ENCODE results near the gene ZNF700. TPM values are rescaled to one million over a fixed set of nuclear protein-coding genes. Genes with fewer than 3 reads are reported as not detected.

ZNF700 gene
- total RNA-seq, 2 experiments from 2014 or later: 13.3 to 14.5 TPM

DNA sequence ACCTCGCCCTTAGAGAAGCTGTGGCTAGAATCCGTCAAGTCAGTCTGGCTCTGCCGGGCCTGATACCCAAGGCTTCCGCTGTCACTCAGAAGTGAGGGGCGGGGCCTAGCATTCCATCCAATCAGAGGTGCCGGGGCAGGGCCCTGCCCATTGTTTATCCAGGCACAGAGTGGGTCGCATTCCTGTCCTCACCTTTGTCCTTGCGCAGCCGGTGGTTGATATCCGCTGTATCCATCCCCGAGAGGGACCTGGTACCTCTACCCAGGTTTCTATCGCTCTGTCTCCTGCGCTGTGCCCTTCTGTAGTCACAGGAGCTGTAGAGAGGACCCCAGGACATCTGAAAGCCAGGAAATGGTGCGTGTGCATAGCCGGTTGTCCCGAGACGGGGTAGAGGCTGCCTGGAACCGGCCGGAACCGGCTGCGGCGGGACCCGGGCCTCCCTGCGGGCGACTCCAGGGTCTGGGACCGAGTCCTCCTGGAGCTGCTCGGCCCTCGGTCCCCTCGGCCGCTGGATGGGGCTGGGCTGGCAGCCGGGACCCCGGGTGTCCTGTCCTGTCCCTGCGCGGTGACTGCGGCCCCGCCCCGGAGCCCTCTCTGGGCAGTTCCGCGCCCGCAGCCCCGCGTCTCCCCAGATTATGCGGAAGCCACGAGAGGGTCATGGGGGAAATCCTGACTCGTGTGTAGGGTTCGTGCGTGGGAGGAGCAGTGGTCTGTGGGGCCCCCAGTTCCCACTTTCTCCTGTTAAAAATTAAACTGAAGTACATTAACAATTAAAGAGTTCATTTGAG is 40.1 kb downstream of the ZNF700 start, which contains the start of gene ZNF763:
TSS of gene ZNF763 (plus strand) at position 183 of the 788 bp plus-strand sequence. CDS start at position 352, 169 bp downstream.
- intact Hi-C loops (cut with DNase I, micrococcal nuclease): loop anchor here (1.0 kb wide), 9 partner anchors 23 to 176 kb away; partner anchors contain the start of genes ZNF700 (in 2 of the 2), ZNF20 (in 1 of the 2), ZNF491 (in 1 of the 2) and ZNF878 (in 1 of the 2)
- CTCF ChIA-PET: interaction anchor here (0.6 to 3.5 kb wide), 11 partner anchors 9 to 175 kb away, joined by 3 to 40 read pairs (median 6); partner anchors contain the start of genes ZNF20, ZNF491 and ZNF700
- no peaks in the 10 kb centered on the region for H3K9me3 Mint-ChIP-seq (ENCODE audit: low read depth)
- H3K27me3 Mint-ChIP-seq: no peaks in the 10 kb centered on the region
- H3K36me3 Mint-ChIP-seq (ENCODE audit: low read depth): no peaks in the 10 kb centered on the region
- peak within 1 kb of the TSS; percentile 84 for H3K4me3 Mint-ChIP-seq
- POLR2A ChIA-PET: interaction anchor here (0.5 kb wide), 1 partner anchor 24 kb away, joined by 3 read pairs; no protein-coding TSS in a partner anchor
- peak; percentile 98 for ATAC-seq
- H3K27ac Mint-ChIP-seq: peak within 1 kb of the TSS; percentile 73
- peaks cover 20% of the 10 kb centered on the region for H3K4me1 Mint-ChIP-seq
- DNase-seq: peak; percentile 94

DNA sequence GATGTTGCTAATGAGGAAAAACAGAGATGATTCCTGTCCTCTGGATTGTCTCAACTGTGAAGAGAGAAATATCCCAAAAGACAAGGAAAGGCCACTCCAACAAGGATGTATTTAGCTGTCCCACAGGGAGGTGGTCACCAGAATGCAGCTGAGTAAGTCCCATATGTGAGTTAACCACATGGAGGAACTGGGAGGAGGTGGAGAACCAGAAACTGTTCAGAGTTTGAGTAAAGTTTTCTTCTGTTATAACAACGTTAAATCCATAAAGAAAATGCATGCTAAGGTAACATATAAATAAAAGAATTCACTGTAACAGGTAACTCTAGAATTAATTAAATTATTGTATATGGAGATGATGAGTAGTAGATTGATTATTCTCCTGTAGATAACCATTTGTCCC is 45.3 kb downstream of the ZNF700 start:
- ATAC-seq (no peak), DNase-seq (no peak)
- Mint-ChIP-seq H3K4me3 (no peak overlapping the region), H3K27ac (no peak overlapping the region), H3K27me3 (no peaks in the 10 kb centered on the region), H3K9me3 (ENCODE audit: low read depth) (peaks cover 4% of the 10 kb centered on the region), H3K4me1 (peaks cover 6% of the 10 kb centered on the region), H3K36me3 (ENCODE audit: low read depth) (peaks cover 3% of the 10 kb centered on the region)
- intact Hi-C loops (cut with DNase I, micrococcal nuclease): no loop called here
- POLR2A ChIA-PET: no interaction called here
- CTCF ChIA-PET: interaction anchor here (0.7 to 1.3 kb wide), 2 partner anchors 15 to 172 kb away, joined by 3 read pairs; partner anchors contain the start of gene ZNF491

DNA sequence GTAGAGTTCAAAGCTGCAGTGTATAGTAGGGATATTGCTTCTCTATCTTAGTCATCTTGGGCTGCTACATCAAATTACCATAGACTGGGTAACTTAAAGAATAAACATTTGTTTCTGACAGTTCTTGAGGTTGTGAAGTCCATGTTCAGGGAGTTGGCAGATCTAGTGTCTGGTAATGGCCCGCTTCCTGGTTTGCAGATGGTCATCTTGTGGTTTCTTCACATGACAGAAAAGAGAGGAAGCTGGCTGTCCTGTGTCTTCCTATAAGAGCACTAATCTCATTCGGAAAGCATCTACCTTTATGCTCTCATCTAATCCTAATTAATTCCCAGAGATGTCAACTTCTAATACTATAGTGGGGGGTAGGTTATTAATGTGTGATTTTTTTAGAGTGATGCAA is 46.1 kb downstream of the ZNF700 start:
- DNase-seq (no peak), ATAC-seq (no peak)
- ChIA-PET CTCF (no interaction called here), POLR2A (no interaction called here)
- Mint-ChIP-seq H3K9me3 (ENCODE audit: low read depth) (peaks cover 7% of the 10 kb centered on the region), H3K36me3 (ENCODE audit: low read depth) (peaks cover 6% of the 10 kb centered on the region), H3K4me1 (no peaks in the 10 kb centered on the region), H3K27me3 (no peaks in the 10 kb centered on the region), H3K4me3 (no peak overlapping the region), H3K27ac (no peak overlapping the region)
- intact Hi-C loops (cut with DNase I, micrococcal nuclease): no loop called here

DNA sequence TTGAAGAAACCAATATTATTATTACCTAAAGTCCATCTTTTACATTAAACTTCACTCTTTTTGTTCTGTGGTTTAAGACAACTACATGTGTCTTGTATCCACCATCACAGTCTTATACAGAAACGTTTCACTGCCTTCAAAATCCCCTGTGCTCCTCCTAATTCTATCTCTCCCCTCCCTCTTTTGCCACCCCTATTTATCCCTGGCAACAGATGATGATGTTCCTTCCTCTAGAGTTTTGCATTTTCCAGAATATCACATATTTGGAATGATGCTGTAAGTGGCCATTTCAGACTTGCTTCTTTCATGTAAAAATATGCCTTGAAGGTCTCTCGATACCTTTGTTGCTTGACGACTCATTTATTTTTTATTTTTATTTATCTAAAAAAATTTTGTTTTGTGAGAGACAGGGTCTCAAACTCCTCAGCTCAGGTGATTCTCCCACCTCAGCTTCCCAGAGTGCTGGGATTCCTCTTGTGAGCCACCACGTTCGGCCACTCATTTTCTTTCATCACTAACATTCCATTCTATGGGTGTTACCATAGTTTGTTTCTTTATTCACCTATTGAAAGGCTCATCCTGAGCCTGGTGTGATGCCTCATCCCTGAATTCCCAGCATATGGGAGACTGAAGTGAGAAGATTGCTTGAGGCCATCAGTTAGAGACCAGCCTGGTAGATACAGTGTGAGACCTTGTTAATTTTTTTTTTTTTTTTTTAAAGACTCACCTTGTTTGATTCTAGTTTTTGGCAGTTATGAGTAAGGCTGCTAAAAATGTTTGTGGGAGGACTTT is 48.3 kb downstream of the ZNF700 start:
- ChIA-PET CTCF (interaction anchor here (0.7 to 1.1 kb wide), 3 partner anchors 9 to 22 kb away, joined by 3 to 6 read pairs (median 3); partner anchors contain the start of gene ZNF763), POLR2A (no interaction called here)
- H3K9me3 Mint-ChIP-seq (ENCODE audit: low read depth): peaks cover 11% of the 10 kb centered on the region
- H3K4me3 Mint-ChIP-seq: no peak overlapping the region
- H3K4me1 Mint-ChIP-seq: no peaks in the 10 kb centered on the region
- ATAC-seq: no peak
- no peak overlapping the region for H3K27ac Mint-ChIP-seq
- intact Hi-C loops (cut with DNase I, micrococcal nuclease): no loop called here
- no peaks in the 10 kb centered on the region for H3K27me3 Mint-ChIP-seq
- no peak for DNase-seq
- peaks cover 22% of the 10 kb centered on the region for H3K36me3 Mint-ChIP-seq (ENCODE audit: low read depth)

DNA sequence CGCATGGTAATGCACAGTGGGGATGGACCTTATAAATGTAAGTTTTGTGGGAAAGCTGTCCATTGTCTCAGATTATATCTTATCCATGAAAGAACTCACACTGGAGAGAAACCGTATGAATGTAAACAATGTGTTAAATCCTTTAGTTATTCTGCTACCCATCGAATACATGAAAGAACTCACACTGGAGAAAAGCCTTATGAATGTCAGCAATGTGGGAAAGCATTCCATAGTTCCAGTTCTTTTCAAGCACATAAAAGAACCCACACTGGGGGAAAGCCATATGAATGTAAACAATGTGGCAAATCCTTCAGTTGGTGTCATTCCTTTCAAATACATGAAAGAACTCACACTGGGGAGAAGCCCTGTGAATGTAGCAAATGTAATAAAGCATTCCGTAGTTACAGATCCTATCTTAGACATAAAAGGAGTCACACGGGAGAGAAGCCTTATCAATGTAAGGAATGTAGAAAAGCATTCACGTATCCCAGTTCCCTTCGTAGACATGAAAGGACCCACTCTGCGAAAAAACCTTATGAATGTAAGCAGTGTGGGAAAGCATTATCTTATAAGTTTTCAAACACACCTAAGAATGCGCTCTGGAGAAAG is 53.7 kb downstream of the ZNF700 start:
- H3K36me3 Mint-ChIP-seq (ENCODE audit: low read depth): peaks cover 46% of the 10 kb centered on the region
- CTCF ChIA-PET: no interaction called here
- H3K4me1 Mint-ChIP-seq: no peaks in the 10 kb centered on the region
- H3K4me3 Mint-ChIP-seq: no peak overlapping the region
- H3K27me3 Mint-ChIP-seq: no peaks in the 10 kb centered on the region
- POLR2A ChIA-PET: no interaction called here
- DNase-seq (no peak), ATAC-seq (no peak)
- no peak overlapping the region for H3K27ac Mint-ChIP-seq
- H3K9me3 Mint-ChIP-seq (ENCODE audit: low read depth): peaks cover 45% of the 10 kb centered on the region
- intact Hi-C loops (cut with DNase I, micrococcal nuclease): no loop called here

DNA sequence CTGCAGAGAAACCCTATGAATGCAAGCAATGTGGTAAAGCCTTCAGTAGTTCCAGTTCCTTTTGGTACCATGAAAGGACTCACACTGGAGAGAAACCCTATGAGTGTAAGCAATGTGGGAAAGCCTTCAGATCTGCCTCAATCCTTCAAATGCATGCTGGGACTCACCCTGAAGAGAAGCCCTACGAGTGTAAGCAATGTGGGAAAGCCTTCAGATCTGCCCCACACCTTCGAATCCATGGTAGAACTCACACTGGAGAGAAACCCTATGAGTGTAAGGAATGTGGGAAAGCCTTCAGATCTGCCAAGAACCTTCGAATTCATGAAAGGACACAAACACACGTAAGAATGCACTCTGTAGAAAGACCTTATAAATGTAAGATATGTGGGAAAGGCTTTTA is 54.6 kb downstream of the ZNF700 start:
- CTCF ChIA-PET: no interaction called here
- no peaks in the 10 kb centered on the region for H3K27me3 Mint-ChIP-seq
- POLR2A ChIA-PET: no interaction called here
- peaks cover 46% of the 10 kb centered on the region for H3K36me3 Mint-ChIP-seq (ENCODE audit: low read depth)
- intact Hi-C loops (cut with DNase I, micrococcal nuclease): no loop called here
- DNase-seq (no peak), ATAC-seq (no peak)
- no peak overlapping the region for H3K4me3 Mint-ChIP-seq
- H3K9me3 Mint-ChIP-seq (ENCODE audit: low read depth): peaks cover 45% of the 10 kb centered on the region
- H3K4me1 Mint-ChIP-seq: no peaks in the 10 kb centered on the region
- H3K27ac Mint-ChIP-seq: no peak overlapping the region

DNA sequence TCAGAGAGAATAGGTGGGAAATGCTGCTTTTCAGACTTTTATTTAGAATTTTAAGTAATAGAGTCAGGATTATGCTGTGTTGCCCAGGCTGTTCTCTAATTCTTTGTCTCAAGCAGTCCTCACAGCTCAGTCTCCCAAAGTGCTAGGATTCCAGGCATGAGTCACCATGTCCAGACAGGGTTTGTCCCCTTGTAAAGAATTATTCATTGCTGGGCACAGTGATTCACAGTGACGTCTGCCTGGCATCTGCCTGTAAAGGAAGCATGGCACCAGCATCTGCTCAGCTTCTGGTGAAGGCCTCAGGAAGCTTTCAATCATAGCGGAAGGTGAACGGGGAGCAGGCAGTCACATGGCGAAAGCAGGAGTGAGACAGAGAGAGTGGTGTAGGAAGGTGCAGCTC is 57.6 kb downstream of the ZNF700 start:
- CTCF ChIA-PET: interaction anchor here (0.7 to 1.4 kb wide), 2 partner anchors 14 to 98 kb away, joined by 3 to 4 read pairs; no protein-coding TSS in a partner anchor
- Mint-ChIP-seq H3K4me3 (no peak overlapping the region), H3K36me3 (ENCODE audit: low read depth) (peaks cover 31% of the 10 kb centered on the region), H3K4me1 (peaks cover 2% of the 10 kb centered on the region), H3K27ac (no peak overlapping the region), H3K27me3 (no peaks in the 10 kb centered on the region), H3K9me3 (ENCODE audit: low read depth) (peaks cover 38% of the 10 kb centered on the region)
- intact Hi-C loops (cut with DNase I, micrococcal nuclease): no loop called here
- ATAC-seq (no peak), DNase-seq (no peak)
- POLR2A ChIA-PET: no interaction called here

DNA sequence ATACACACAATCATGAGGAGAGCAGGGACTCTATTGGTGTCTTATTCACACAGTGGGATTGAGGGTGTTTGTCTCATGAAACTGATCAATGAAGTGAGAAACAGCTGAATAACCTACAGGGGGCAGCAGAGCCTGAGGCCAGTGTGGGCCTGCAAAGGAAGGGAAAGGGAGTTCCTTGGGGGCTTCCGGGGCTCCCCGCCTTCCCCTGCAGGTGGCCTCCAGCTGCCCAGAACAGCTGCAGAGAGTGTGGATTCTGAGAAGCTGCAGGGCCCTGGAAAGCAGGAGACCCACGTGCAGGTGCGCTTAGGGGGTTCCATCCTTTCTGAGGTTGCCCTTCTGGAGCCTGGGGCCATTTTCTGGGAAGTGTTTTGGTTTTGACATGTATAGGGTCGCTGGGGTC is 60.1 kb downstream of the ZNF700 start:
- Mint-ChIP-seq H3K4me3 (no peak overlapping the region), H3K4me1 (peaks cover 5% of the 10 kb centered on the region), H3K27ac (no peak overlapping the region), H3K36me3 (ENCODE audit: low read depth) (peaks cover 7% of the 10 kb centered on the region), H3K27me3 (no peaks in the 10 kb centered on the region), H3K9me3 (ENCODE audit: low read depth) (peaks cover 20% of the 10 kb centered on the region)
- ATAC-seq (no peak), DNase-seq (peak; percentile 23)
- ChIA-PET POLR2A (interaction anchor here (0.7 kb wide), 1 partner anchor 107 kb away, joined by 3 read pairs; no protein-coding TSS in a partner anchor), CTCF (interaction anchor here (0.6 to 1.3 kb wide), 5 partner anchors 16 to 155 kb away, joined by 3 to 4 read pairs (median 3); partner anchors contain the start of gene ZNF20)
- intact Hi-C loops (cut with DNase I, micrococcal nuclease): loop anchor here in 1 of 2 experiments (5.0 kb wide), 3 partner anchors 72 to 747 kb away; partner anchors contain the start of genes TRIR and ZNF440

DNA sequence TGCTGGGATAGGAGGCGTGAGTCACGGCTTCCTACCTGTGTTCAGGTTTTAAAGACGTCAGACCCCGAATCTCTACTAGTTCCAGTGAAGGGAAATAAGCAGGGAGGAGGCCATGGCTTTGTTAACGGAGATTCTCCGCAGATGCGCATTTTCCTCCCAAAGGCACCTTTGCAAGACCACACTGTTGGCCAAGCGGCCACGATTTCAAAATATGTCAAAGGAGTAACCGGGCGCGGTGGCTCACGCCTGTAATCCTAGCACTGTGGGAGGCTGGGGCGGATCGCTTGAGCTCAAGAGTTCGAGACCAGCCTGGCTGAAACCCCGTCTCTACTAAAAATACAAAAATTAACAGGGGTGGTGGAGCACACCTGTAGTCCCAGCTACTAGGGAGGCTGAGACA is 61.8 kb downstream of the ZNF700 start:
- Mint-ChIP-seq H3K4me1 (peaks cover 12% of the 10 kb centered on the region), H3K27me3 (no peaks in the 10 kb centered on the region), H3K36me3 (ENCODE audit: low read depth) (peaks cover 6% of the 10 kb centered on the region), H3K27ac (no peak overlapping the region), H3K4me3 (peak overlapping the region; percentile 86), H3K9me3 (ENCODE audit: low read depth) (peaks cover 10% of the 10 kb centered on the region)
- ATAC-seq: no peak
- ChIA-PET POLR2A (interaction anchor here (0.7 kb wide), 1 partner anchor 154 kb away, joined by 3 read pairs; no protein-coding TSS in a partner anchor), CTCF (interaction anchor here (0.6 to 5.1 kb wide), 6 partner anchors 14 to 188 kb away, joined by 3 to 44 read pairs (median 20); partner anchors contain the start of genes ZNF20, ZNF491, ZNF700 and ZNF763)
- DNase-seq: no peak
- intact Hi-C loops (cut with DNase I, micrococcal nuclease): loop anchor here in 1 of 2 experiments (1.0 to 5.0 kb wide), 5 partner anchors 71 to 746 kb away; partner anchors contain the start of genes TRIR, ZNF439, ZNF440 and ZNF563

DNA sequence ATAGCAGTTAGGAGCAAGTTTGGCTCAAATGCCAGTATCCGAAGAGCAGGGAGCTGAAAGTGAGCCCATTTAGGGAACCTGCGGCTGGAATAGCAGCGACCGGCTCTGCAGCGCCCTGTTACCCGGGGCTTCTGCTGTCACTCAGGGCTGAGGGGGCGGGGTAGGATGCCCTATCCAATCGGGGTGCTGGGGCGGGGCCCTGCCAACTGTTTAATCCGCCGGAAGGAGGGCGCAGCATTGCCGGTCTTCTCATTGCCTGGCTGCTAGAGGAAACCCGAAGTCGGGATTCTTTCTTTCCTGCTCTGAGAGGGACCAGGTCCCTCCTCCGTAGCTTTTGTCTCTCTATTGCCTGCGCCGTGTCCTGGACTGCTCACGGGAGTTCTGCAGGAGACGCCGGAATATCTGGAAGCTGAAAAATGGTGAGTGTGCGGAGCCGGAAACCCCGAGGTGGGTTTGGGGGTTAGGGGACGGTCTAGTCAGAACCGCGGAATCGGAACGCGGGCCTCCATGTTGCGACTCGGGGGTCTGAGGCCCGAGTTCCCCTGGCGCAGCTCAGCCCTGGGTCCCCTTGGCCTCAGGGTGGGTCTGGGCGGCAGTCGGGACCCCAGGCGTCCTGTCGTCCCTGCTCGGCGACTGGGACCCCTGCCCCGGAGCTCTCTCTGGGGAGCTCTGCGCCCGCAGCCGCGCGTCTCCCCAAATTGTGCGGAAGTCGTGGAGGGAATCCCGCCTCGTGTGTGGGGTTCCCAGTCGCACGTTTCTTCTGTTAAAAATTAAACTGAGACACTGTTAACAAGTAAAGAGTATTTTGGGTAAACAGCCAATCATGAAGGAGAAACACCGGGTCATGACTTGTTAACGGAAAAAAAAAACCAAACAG is 62.7 kb downstream of the ZNF700 start:
- H3K27ac Mint-ChIP-seq: peak overlapping the region; percentile 92
- intact Hi-C loops (cut with DNase I, micrococcal nuclease): loop anchor here (1.0 to 5.0 kb wide), 13 partner anchors 13 to 745 kb away; partner anchors contain the start of genes TRIR (in 1 of the 2), ZNF439 (in 1 of the 2), ZNF440 (in 1 of the 2) and ZNF491 (in 1 of the 2)
- peaks cover 18% of the 10 kb centered on the region for H3K4me1 Mint-ChIP-seq
- ChIA-PET CTCF (interaction anchor here (0.6 to 5.1 kb wide), 16 partner anchors 10 to 1497 kb away, joined by 3 to 44 read pairs (median 4); partner anchors contain the start of genes ZNF20, ZNF491, ZNF700 and ZNF763), POLR2A (interaction anchor here (0.7 to 2.4 kb wide), 4 partner anchors 48 to 1046 kb away, joined by 3 to 18 read pairs (median 6); partner anchors contain the start of genes ZNF433, ZNF491 and ZNF700)
- DNase-seq (peak; percentile 98), ATAC-seq (peak; percentile 98)
- peaks cover 8% of the 10 kb centered on the region for H3K36me3 Mint-ChIP-seq (ENCODE audit: low read depth)
- no peaks in the 10 kb centered on the region for H3K27me3 Mint-ChIP-seq
- peaks cover 3% of the 10 kb centered on the region for H3K9me3 Mint-ChIP-seq (ENCODE audit: low read depth)
- peak overlapping the region; percentile 86 for H3K4me3 Mint-ChIP-seq
